Esophagus squamous epithelium (tissue), 5 donors: ENCODE results near the gene JADE1. TPM values are rescaled to one million over a fixed set of nuclear protein-coding genes. Genes with fewer than 3 reads are reported as not detected.

Experiments used
- DNase-seq: peaks from one replicate; lab custom pipeline; 2025; lab: John Stamatoyannopoulos, UW
- H3K27ac ChIP-seq, 4 donors: fragments of 200-600 bp; sonication (generic); one replicate each; pipeline ENCODE4 v1.5.1; 2016 to 2019; ENCODE audit warnings: mild to moderate bottlenecking in 1 of 4
- H3K27me3 ChIP-seq, 4 donors: fragments of 200-600 bp; sonication (generic); 1 replicate in 3 of 4; 2 replicates in 1 of 4; pipeline versions ENCODE4 v1.5.1 to v1.6.0; 2017 to 2021; ENCODE audit warnings: antibody characterized with exemption in 1 of 4
- H3K36me3 ChIP-seq, 3 donors: fragments of 200-600 bp; sonication (generic); one replicate each; pipeline ENCODE4 v1.5.1; 2016 to 2019
- H3K4me1 ChIP-seq, 3 donors: fragments of 200-600 bp; sonication (generic); one replicate each; pipeline ENCODE4 v1.5.1; 2017 to 2019
- H3K4me3 ChIP-seq, 4 donors: fragments of 200-600 bp; sonication (generic); 1 replicate in 3 of 4; 2 replicates in 1 of 4; pipeline ENCODE4 v1.5.1; 2016 to 2019; ENCODE audit warnings: mild to moderate bottlenecking in 2 of 4, moderate library complexity in 1 of 4
- H3K9me3 ChIP-seq, 3 donors: fragments of 200-600 bp; sonication (generic); one replicate each; pipeline ENCODE4 v1.5.1; 2016 to 2019
- POLR2A ChIP-seq, 4 donors: fragments of 450-650 bp; IDR thresholded peaks; one replicate each; pipeline ENCODE4 v1.6.1; 2017; ENCODE audit warnings: antibody characterized with exemption in 4 of 4, mild to moderate bottlenecking in 4 of 4, moderate library complexity in 3 of 4
- WGBS, 2 donors: methylation state at CpG; one replicate each; pipeline ENCODE4 v1.1.5; 2018; 5-methylcytosine and 5-hydroxymethylcytosine counted together
- intact Hi-C: fragments of 100-400 bp; cut with DNase I; formaldehyde crosslinking; loops from one replicate; pipeline ENCODE4 v1.15.0; 2022
- total RNA-seq, 4 donors: library from RNA; depleted of rRNA; stranded (reverse); fragments of >200 nt; gene quantifications; one replicate each; pipeline ENCODE4 v1.1.0, GENCODE V29; 2016
- TF ChIP-seq, protein P1 (sequence below), 6 experiments: fragments of 450-650 bp in 4 of 6; fragments of 200-600 bp in 2 of 6; sonication (generic) in 2 of 6; IDR thresholded peaks; one replicate each; pipeline ENCODE4 v1.5.1; 2016 to 2019; ENCODE audit warnings: antibody characterized with exemption in 6 of 6, mild to moderate bottlenecking in 4 of 6, moderate library complexity in 4 of 6
- donor health status: DM: yes; HTN: yes; CAD: no.

The JADE1 gene
- total RNA-seq, 4 donors from 2014 or later = 3.6 to 27.1 (median 8.3) TPM

DNA sequence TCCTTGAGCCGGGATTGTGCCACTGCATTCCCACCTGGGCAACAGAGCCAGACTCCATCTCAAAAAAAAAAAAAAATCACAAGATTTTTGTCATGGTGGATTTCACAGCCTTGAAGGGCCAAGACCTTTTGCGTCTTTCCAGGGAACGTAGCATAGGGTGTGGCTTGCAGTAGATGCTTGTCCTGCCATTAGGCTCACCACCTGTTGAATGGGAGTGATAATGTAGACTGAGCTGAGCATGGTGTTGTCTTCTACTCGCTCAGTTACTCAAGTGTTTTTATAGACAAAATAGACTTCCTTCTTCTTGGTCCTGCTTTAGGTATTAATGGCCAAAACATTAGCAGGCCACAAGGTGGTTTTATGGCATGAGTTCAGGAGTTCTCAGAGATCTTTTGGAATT lies 40.8 kb downstream of the JADE1 start:
- Histone ChIP-seq H3K36me3 (peaks cover 24 to 100% (median 39%) of the 10 kb centered on the region in 3 donors), H3K27ac (no peak overlapping the region), H3K4me1 (peaks cover 0 to 4% (median 0%) of the 10 kb centered on the region in 3 donors), H3K27me3 (no peaks in the 10 kb centered on the region), H3K4me3 (no peak overlapping the region), H3K9me3 (no peaks in the 10 kb centered on the region)
- WGBS, 2 donors = 93 to 94% methylated on average over 3 to 4 of the region's 4 CpGs
- DNase-seq = no peak
- intact Hi-C loops = no loop called here
- TF ChIP-seq, protein P1, sequence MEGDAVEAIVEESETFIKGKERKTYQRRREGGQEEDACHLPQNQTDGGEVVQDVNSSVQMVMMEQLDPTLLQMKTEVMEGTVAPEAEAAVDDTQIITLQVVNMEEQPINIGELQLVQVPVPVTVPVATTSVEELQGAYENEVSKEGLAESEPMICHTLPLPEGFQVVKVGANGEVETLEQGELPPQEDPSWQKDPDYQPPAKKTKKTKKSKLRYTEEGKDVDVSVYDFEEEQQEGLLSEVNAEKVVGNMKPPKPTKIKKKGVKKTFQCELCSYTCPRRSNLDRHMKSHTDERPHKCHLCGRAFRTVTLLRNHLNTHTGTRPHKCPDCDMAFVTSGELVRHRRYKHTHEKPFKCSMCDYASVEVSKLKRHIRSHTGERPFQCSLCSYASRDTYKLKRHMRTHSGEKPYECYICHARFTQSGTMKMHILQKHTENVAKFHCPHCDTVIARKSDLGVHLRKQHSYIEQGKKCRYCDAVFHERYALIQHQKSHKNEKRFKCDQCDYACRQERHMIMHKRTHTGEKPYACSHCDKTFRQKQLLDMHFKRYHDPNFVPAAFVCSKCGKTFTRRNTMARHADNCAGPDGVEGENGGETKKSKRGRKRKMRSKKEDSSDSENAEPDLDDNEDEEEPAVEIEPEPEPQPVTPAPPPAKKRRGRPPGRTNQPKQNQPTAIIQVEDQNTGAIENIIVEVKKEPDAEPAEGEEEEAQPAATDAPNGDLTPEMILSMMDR (IDR thresholded peaks at IDR 0.05) = no peak
- TF ChIP-seq POLR2A (IDR thresholded peaks at IDR 0.05) = no peak

DNA sequence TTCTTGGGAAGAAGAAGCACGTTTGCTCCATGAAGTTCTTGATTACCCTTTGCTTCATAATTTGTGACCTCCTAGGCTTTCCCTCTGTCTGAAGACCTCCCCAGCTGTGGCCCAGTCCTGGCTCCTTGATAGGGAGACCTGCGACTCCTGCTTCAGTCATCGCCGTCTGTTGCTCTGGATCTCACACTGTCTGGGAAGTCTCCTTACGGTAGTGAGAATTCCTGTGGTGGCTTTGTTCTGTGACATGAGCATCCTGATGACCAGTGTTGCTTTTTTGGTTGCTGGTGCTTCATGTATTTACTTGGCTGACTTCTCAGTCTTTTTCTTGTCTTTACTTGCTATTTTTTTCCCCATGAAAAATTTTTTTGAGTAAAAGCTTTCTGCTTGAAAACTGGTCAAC lies 44.2 kb downstream of the JADE1 start:
- no peaks in the 10 kb centered on the region for H3K9me3 ChIP-seq
- H3K27ac ChIP-seq = no peak overlapping the region
- H3K4me1 ChIP-seq = peaks cover 0 to 3% (median 0%) of the 10 kb centered on the region in 3 donors
- TF ChIP-seq, protein P1 (IDR thresholded peaks at IDR 0.05) = no peak
- no peak for TF ChIP-seq POLR2A (IDR thresholded peaks at IDR 0.05)
- 88 to 93% methylated on average over 5 of the region's 5 CpGs for WGBS, 2 donors
- peaks cover 17 to 100% (median 61%) of the 10 kb centered on the region in 3 donors for H3K36me3 ChIP-seq
- H3K27me3 ChIP-seq = no peaks in the 10 kb centered on the region
- DNase-seq = no peak
- no peak overlapping the region for H3K4me3 ChIP-seq
- intact Hi-C loops = no loop called here

DNA sequence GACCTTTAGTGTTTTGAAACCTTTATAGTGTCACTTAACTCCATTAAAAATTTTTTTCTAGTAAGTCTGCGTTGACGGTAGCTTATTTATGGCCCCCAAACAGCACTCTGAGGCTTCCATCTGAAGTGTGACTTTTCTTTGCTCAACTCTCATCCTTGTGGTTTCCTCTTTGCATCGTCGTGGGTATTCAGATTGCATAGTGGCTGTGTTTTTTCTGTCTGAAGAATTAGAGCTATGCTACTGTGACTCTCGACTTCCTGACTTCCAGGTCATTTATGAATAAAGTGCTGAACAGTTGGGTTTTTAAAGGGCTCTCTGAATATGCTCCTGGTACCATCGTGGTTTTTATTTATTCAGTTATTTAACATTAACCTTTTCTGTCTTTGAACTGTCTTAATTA lies 44.9 kb downstream of the JADE1 start:
- WGBS, 2 donors = 38 to 64% methylated on average over 6 of the region's 6 CpGs
- peaks cover 10 to 100% (median 55%) of the 10 kb centered on the region in 3 donors for H3K36me3 ChIP-seq
- no peaks in the 10 kb centered on the region for H3K9me3 ChIP-seq
- H3K27me3 ChIP-seq = no peaks in the 10 kb centered on the region
- no peak overlapping the region for H3K4me3 ChIP-seq
- intact Hi-C loops = no loop called here
- H3K27ac ChIP-seq = no peak overlapping the region
- no peak for TF ChIP-seq POLR2A (IDR thresholded peaks at IDR 0.05)
- DNase-seq = no peak
- H3K4me1 ChIP-seq = peaks cover 0 to 10% (median 0%) of the 10 kb centered on the region in 3 donors

DNA sequence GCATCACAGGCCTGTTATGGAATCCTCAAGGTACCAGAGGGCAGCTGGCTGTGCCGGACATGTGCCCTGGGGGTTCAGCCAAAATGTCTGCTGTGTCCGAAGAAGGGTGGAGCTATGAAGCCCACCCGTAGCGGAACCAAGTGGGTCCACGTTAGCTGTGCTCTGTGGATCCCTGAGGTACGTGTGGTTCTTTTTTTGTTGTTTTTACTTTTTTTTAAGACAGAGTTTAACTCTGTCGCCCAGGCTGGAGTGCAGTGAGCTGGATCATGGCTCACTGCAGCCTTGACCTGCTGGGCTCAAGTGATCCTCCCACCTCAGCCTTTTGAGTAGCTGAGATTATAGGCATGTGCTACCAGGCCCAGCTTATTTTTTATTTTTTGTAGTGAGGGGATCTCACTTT lies 46.1 kb downstream of the JADE1 start:
- Histone ChIP-seq H3K4me3 (no peak overlapping the region), H3K9me3 (no peaks in the 10 kb centered on the region), H3K27me3 (no peaks in the 10 kb centered on the region), H3K27ac (no peak overlapping the region), H3K36me3 (peaks cover 7 to 100% (median 45%) of the 10 kb centered on the region in 3 donors), H3K4me1 (peaks cover 0 to 21% (median 0%) of the 10 kb centered on the region in 3 donors)
- 93 to 96% methylated on average over 7 of the region's 7 CpGs for WGBS, 2 donors
- no peak for DNase-seq
- intact Hi-C loops = no loop called here
- no peak for TF ChIP-seq POLR2A (IDR thresholded peaks at IDR 0.05)
- TF ChIP-seq, protein P1 (IDR thresholded peaks at IDR 0.05) = no peak

DNA sequence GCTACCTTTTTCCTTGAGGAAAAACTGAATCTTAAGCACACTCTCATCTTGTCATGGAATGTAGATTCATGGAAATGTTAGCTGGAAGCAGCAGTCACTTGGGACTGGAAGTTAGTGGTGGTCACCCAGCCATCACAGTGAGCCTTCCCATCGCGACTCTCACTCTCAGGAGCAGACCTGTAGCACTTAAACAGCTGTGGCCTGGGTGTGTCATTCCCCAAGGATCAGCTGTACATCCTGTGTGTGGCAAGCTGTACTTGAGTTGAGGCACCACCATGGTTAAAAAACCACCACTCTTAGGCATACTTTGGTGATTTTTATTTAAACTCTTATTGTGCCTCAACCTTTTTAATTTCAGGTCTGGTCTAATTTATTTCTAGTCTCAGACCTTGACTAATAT lies 46.7 kb downstream of the JADE1 start:
- intact Hi-C loops = no loop called here
- peaks cover 7 to 100% (median 45%) of the 10 kb centered on the region in 3 donors for H3K36me3 ChIP-seq
- peaks cover 0 to 22% (median 0%) of the 10 kb centered on the region in 3 donors for H3K4me1 ChIP-seq
- H3K27me3 ChIP-seq = no peaks in the 10 kb centered on the region
- 94 to 100% methylated on average over 2 of the region's 2 CpGs for WGBS, 2 donors
- no peak for DNase-seq
- no peaks in the 10 kb centered on the region for H3K9me3 ChIP-seq
- no peak overlapping the region for H3K27ac ChIP-seq
- H3K4me3 ChIP-seq = no peak overlapping the region
- TF ChIP-seq, protein P1 (IDR thresholded peaks at IDR 0.05) = no peak
- no peak for TF ChIP-seq POLR2A (IDR thresholded peaks at IDR 0.05)
